Natural killer cell treated with Interleukin-12 subunit alpha and Interleukin-12 subunit beta and Interleukin-15 and Interleukin-18, amount 100 ng/mL, for 72 hours (primary cell): ENCODE measurements around the gene ADGRL3. TPM values are rescaled to one million over a fixed set of nuclear protein-coding genes. Genes with fewer than 3 reads are reported as not detected.
"Not testable (repeated sequence)": the region's sequence is repeated elsewhere in the genome, so short reads cannot be mapped to it uniquely, and the experiment has no call there.

Experiments
- ATAC-seq, 2 donors: fragments of 150-1000 bp; cut with Tn5 transposase in 1 of 2; sonication (Bioruptor Pico), chemical (Tn5 transposase) in 1 of 2; 2 replicates each; pipeline ENCODE4 v1.10.0; 2021
- DNase-seq: peaks from one replicate; pipeline ENCODE4 v3.0.0; 2022; ENCODE audit warnings: low spot score
- H3K27ac Mint-ChIP-seq, 2 donors: 1 replicate in 1 of 2; 2 replicates in 1 of 2; pipeline ENCODE4 v1.8.0; 2022; ENCODE audit warnings: mixed read lengths in 2 of 2, mild to moderate bottlenecking in 1 of 2, moderate library complexity in 1 of 2
- H3K27me3 Mint-ChIP-seq, 2 donors: 1 replicate in 1 of 2; 2 replicates in 1 of 2; pipeline ENCODE4 v1.8.0; 2022; ENCODE audit warnings: mixed read lengths in 2 of 2
- H3K36me3 Mint-ChIP-seq: one replicate; pipeline ENCODE4 v1.8.0; 2022; ENCODE audit warnings: mixed read lengths
- H3K4me1 Mint-ChIP-seq, 2 donors: 1 replicate in 1 of 2; 2 replicates in 1 of 2; pipeline ENCODE4 v1.8.0; 2022; ENCODE audit warnings: low read depth in 2 of 2, mixed read lengths in 2 of 2, mild to moderate bottlenecking in 1 of 2
- H3K4me3 Mint-ChIP-seq: one replicate; pipeline ENCODE4 v1.8.0; 2022; ENCODE audit warnings: mixed read lengths
- H3K9me3 Mint-ChIP-seq: 2 replicates; pipeline ENCODE4 v1.8.0; 2022; ENCODE audit warnings: mixed read lengths
- total RNA-seq, 2 donors: library from RNA; stranded (reverse); gene quantifications; one replicate each; pipeline ENCODE4 v1.2.3, GENCODE V29; 2022

Gene ADGRL3
- total RNA-seq, 2 donors from 2014 or later = not detected

DNA sequence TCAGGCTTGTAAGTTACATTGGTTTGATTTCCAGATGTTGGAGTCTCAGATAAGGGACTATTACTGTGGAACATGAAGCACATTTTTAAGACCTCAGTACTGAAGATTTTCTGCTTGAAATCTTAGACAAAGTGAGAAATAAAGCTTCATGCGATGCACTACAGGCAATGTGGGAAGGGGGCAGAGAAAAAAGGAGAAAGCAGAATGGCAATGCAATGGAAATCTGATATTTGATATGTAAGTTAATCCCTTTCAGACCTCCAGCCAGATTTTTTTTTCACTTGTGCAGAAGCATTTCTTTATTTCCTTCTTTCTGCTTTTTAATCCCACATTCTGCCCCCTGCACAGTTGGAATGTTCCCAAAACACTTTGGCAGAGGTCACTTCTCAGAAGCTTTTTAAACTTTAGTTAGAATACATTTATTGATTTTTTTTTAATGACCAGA lies 174.3 kb downstream of the ADGRL3 start:
- no peak overlapping the region for H3K27ac Mint-ChIP-seq
- no peaks in the 10 kb centered on the region for H3K27me3 Mint-ChIP-seq
- ATAC-seq (no peak), DNase-seq (no peak)
- no peak overlapping the region for H3K4me3 Mint-ChIP-seq
- peaks cover 4% of the 10 kb centered on the region for H3K36me3 Mint-ChIP-seq
- H3K4me1 Mint-ChIP-seq = no peaks in the 10 kb centered on the region
- peaks cover 16% of the 10 kb centered on the region for H3K9me3 Mint-ChIP-seq

DNA sequence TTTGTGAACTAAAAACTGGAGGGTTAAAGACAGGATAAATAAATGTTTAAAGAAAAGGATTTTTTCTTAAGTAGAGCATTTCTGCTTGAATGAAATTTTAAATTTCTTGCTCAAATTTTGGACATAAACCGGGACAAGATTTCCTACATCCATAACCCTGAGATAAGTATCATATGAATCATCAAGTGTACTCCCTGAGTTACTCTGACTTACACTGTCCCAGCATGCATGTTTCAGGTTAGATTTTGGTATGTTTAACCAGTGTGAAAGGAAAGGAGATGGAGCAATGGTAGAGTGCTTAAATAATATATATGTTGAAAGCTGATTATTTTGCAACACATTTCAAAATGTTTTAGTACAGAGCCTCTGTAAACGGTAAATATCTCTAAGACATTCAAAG lies 175.2 kb downstream of the ADGRL3 start:
- Mint-ChIP-seq H3K4me3 (no peak overlapping the region), H3K27ac (no peak overlapping the region), H3K36me3 (peaks cover 4% of the 10 kb centered on the region), H3K27me3 (no peaks in the 10 kb centered on the region), H3K9me3 (peaks cover 16% of the 10 kb centered on the region), H3K4me1 (no peaks in the 10 kb centered on the region)
- ATAC-seq (no peak), DNase-seq (no peak)

DNA sequence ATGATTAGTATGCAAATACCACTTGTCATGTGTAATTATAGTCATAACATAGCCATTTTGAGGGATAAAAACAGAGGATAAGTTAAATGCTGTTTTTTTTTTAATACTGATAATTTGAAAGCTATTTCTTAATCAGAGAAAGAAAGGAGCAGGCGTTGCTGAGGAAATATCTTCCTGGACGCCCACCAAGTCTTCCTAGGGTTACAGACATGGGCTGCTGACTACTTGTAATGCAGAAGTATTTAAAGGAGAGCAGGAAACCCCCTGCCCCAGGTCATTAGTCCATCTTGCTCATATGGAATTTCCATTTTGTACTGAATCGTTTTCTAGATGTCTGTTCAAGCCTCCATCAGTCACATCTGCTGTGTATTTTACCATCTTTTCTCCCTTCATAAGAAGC lies 176.2 kb downstream of the ADGRL3 start:
- no peaks in the 10 kb centered on the region for H3K4me1 Mint-ChIP-seq
- DNase-seq (no peak), ATAC-seq (no peak)
- H3K36me3 Mint-ChIP-seq = peaks cover 4% of the 10 kb centered on the region
- peaks cover 21% of the 10 kb centered on the region for H3K9me3 Mint-ChIP-seq
- H3K27ac Mint-ChIP-seq = no peak overlapping the region
- H3K27me3 Mint-ChIP-seq = no peaks in the 10 kb centered on the region
- H3K4me3 Mint-ChIP-seq = no peak overlapping the region

DNA sequence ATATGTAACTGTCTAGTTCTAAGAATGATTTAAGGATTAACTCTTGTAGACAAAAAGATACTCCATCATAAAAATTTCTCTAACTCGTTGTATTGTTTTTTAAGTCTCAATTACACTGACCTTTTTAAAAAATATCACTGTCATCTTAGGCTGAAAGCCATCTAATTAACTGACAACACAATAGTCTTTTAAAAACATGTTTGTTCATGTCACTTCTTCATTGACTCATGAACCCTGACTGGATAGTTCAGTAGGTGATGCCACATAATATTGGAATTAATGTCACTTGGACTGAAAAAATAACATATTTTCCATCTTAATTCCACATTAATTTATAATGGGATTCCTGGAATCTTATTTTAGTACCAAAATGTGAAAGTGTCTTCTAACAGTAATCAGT lies 179.3 kb downstream of the ADGRL3 start:
- Mint-ChIP-seq H3K36me3 (peaks cover 4% of the 10 kb centered on the region), H3K27ac (no peak overlapping the region), H3K4me1 (no peaks in the 10 kb centered on the region), H3K27me3 (no peaks in the 10 kb centered on the region), H3K9me3 (peaks cover 17% of the 10 kb centered on the region), H3K4me3 (no peak overlapping the region)
- ATAC-seq (no peak), DNase-seq (no peak)

DNA sequence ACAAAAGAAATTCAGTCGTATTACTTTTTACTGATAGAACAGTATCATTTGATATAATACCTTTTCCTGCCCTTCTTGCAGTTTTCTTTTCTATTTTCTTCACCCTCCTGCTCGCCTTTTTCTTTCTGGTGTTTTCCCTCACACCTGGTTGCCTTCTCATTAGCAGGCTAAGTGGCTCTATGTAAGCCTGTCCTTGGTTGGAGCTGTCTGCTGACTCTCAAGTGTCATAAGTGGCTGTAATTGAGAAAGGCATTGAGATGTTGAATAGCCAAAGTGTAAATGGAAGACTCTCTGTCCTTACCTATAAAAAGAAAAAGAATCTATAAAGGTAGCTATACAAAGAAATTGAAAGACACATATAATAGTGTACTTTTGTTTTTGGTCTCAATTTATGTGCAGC lies 180.7 kb downstream of the ADGRL3 start:
- ATAC-seq (no peak), DNase-seq (no peak)
- H3K9me3 Mint-ChIP-seq = peaks cover 21% of the 10 kb centered on the region
- H3K27me3 Mint-ChIP-seq = no peaks in the 10 kb centered on the region
- H3K4me1 Mint-ChIP-seq = no peaks in the 10 kb centered on the region
- peaks cover 4% of the 10 kb centered on the region for H3K36me3 Mint-ChIP-seq
- H3K4me3 Mint-ChIP-seq = no peak overlapping the region
- no peak overlapping the region for H3K27ac Mint-ChIP-seq

DNA sequence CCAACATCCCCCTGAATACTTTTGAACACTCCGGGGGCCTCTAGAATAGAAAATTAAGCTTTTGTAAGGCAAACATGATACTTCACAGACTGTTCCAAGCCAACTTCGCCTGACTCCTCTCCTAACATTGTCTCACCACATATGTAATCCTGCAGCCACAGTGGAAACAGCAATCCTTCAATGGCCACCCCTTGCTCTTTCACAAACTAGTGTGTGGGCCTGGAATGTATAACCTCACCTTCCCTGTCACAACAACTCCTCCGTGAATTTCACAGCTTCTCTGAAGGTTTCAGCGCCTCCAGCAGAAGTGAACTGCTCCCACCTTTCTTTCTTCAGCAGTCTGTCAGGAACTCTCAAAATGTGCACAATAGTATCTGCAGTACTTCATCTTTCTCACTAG lies 185.1 kb downstream of the ADGRL3 start:
- Mint-ChIP-seq H3K36me3 (no peaks in the 10 kb centered on the region), H3K9me3 (peaks cover 22% of the 10 kb centered on the region)

DNA sequence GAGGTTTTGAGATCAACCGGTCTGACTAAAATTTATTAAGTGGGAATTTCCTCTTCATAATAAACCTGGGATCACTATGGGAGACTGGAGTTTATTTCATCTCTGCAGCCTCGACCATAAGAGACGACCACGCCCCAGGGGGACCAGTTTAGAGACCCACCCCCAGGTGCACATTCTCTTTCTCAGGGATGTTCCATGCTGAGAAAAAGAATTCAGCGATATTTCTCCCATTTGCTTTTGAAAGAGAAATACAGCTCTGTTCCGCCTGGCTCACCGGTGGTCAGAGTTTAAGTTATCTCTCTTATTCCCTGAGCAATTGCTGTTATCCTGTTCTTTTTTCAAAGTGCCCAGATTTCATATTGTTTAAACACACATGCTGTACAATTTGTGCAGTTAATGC lies 187.2 kb downstream of the ADGRL3 start:
- ATAC-seq, DNase-seq, H3K4me3 Mint-ChIP-seq, H3K4me1 Mint-ChIP-seq, H3K36me3 Mint-ChIP-seq, H3K27me3 Mint-ChIP-seq, H3K27ac Mint-ChIP-seq: not testable (repeated sequence)
- peaks cover 15% of the 10 kb centered on the region for H3K9me3 Mint-ChIP-seq

More for the DNA sequence above, 185.1 kb downstream of the ADGRL3 start:
- H3K27me3 Mint-ChIP-seq = no peaks in the 10 kb centered on the region
- H3K27ac Mint-ChIP-seq = no peak overlapping the region
- DNase-seq (no peak), ATAC-seq (no peak)
- no peak overlapping the region for H3K4me3 Mint-ChIP-seq
- no peaks in the 10 kb centered on the region for H3K4me1 Mint-ChIP-seq

DNA sequence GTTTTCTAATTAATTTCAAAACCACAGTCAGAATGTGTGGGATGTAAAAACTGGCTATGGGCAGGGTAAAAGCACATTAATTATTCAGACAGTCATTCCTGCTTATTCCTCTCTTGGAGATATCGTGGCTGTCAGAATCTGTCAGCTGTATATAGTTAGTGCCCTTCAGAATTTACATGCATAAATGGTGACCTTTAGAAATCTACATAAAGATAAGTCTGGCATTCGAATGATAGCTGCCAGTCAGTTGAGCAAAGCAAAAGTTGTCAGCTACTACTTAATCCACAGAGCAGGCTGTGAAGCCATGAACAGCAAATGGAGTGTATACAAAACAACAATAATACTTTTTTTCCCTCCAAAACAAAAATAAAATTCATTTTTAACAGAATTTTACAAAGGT lies 189.5 kb downstream of the ADGRL3 start:
- Mint-ChIP-seq H3K36me3 (no peaks in the 10 kb centered on the region), H3K27me3 (no peaks in the 10 kb centered on the region), H3K9me3 (peaks cover 15% of the 10 kb centered on the region), H3K4me3 (no peak overlapping the region), H3K4me1 (no peaks in the 10 kb centered on the region), H3K27ac (no peak overlapping the region)
- no peak for ATAC-seq
- no peak for DNase-seq

DNA sequence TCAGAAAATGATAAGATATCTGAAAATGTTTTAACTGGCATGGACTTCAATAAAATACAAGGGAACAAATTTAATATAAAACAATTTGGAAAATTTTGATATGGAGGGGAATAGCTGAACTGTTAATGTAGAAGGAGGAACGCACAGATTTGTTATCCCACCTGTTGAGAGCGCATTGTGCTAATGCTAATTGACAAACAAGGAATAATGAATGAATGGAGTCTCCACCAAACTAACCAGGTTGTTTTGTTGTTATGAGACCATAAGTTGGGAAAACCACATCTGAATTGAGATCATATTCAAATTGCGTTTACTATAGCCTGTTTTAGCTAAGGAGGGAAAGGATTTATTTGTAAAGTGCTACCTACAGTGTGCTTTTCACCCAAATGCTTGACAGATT lies 195.6 kb downstream of the ADGRL3 start:
- ATAC-seq (no peak), DNase-seq (no peak)
- Mint-ChIP-seq H3K4me1 (no peaks in the 10 kb centered on the region), H3K9me3 (peaks cover 6% of the 10 kb centered on the region), H3K27me3 (no peaks in the 10 kb centered on the region), H3K36me3 (no peaks in the 10 kb centered on the region), H3K27ac (no peak overlapping the region), H3K4me3 (no peak overlapping the region)

DNA sequence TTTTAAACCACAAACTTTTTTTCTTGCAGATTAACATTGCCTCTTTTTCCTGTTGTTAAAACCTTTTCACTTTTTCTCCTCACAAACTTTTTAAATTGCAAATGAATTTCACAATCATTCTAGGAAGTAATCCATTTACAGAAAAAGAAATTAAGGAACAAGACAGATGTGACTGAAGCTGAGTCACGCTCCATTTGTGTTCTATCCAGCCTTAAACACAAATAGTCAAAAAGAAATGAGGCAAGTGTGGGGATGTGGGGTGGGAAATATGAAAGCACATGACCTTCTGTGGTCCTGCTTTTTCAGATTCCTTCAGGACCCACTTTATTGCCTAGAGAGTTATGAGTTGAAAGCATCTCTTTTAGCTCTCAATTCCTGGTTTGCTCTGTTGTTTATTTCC lies 197.0 kb downstream of the ADGRL3 start:
- no peaks in the 10 kb centered on the region for H3K27me3 Mint-ChIP-seq
- peaks cover 6% of the 10 kb centered on the region for H3K9me3 Mint-ChIP-seq
- DNase-seq (no peak), ATAC-seq (no peak)
- no peaks in the 10 kb centered on the region for H3K4me1 Mint-ChIP-seq
- no peaks in the 10 kb centered on the region for H3K36me3 Mint-ChIP-seq
- H3K4me3 Mint-ChIP-seq = no peak overlapping the region
- no peak overlapping the region for H3K27ac Mint-ChIP-seq

DNA sequence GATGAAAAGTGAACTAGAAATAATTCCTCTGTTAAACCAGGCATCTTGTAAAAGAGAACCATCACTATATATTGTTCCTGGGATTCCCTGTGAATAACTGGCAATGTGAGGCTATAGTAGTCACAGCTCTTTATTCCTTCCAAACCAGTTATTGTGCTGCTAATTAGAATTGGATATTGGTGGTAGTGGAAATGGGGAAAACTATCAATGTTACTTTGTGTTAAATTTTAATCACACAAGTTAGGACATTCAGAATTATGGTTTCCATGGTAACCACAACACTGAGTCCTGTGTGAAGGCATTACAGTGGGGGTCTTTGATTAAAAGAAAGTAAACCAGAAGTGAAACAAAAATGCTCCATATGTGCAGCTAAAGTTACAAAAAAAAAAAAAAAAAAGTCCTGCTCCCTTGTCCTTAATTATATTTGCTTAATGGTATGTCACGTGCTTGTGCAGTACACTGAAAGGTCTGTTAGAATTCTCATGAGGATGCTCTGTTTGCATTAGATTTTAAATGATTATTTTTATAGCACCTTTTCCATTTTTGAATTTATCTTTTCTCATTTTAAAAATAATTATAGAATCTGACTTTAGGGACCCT lies 200.4 kb downstream of the ADGRL3 start:
- Mint-ChIP-seq H3K27me3 (no peaks in the 10 kb centered on the region), H3K9me3 (peaks cover 6% of the 10 kb centered on the region), H3K36me3 (no peaks in the 10 kb centered on the region), H3K27ac (no peak overlapping the region), H3K4me3 (no peak overlapping the region), H3K4me1 (no peaks in the 10 kb centered on the region)
- DNase-seq (no peak), ATAC-seq (no peak)

DNA sequence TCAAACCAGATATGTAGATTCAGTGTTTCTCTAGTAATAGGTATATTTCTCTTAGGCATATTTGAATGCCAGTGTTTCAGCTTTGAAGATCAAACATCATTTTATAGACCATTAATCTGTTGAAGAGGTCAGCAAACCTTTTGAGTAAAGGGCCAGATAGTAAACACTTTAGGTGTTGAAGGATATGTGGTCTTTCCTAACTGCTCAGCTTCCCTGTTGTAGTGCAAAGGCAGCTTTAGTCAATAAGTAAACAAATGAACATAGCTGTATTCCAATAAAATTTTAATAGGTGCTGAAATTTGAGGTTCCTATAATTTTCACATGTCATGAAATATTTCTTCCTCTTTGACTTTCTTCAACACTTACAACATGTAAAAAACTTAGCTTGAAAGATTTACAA lies 201.6 kb downstream of the ADGRL3 start:
- Mint-ChIP-seq H3K27ac (no peak overlapping the region), H3K27me3 (no peaks in the 10 kb centered on the region), H3K36me3 (no peaks in the 10 kb centered on the region), H3K9me3 (peaks cover 6% of the 10 kb centered on the region), H3K4me1 (no peaks in the 10 kb centered on the region), H3K4me3 (no peak overlapping the region)
- DNase-seq (no peak), ATAC-seq (no peak)

DNA sequence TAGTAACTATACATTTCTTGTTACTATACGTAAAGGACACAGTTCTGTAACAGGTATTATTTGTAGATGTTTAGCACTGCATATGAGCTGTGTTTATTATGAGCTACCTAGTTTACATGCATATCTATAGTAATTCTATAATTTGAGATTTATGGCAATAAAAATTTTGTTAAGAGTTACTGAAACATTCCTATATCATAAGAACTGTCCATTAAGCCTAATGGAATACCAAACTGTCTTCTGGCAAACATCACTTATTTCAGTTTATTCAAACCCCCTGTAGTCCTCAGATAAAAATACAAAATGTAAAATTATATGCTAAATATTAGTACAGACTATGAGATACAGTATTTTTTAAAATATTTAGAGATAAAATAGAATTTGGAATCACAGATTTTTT lies 205.2 kb downstream of the ADGRL3 start:
- no peaks in the 10 kb centered on the region for H3K36me3 Mint-ChIP-seq
- no peak overlapping the region for H3K27ac Mint-ChIP-seq
- no peaks in the 10 kb centered on the region for H3K4me1 Mint-ChIP-seq
- ATAC-seq (no peak), DNase-seq (no peak)
- H3K27me3 Mint-ChIP-seq = no peaks in the 10 kb centered on the region
- H3K9me3 Mint-ChIP-seq = no peaks in the 10 kb centered on the region
- H3K4me3 Mint-ChIP-seq = no peak overlapping the region

DNA sequence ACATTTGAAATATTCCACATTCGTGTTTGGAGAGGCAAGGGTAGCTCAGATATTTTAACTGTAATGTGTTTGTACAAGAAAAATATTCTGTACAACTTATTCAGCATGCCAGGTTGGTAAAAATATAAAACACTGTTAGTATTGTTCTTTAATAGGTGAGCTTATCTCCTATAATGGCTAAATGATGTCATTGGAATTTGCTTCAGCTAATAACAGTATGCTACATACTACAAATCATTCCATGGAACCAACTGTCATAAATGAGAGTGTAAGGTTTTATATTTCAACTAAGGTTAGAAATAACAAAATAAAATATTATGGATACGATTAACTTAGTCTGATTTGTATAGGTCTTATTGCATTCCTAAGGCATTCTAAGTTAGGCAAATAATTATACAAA lies 206.6 kb downstream of the ADGRL3 start:
- ATAC-seq (no peak), DNase-seq (no peak)
- H3K36me3 Mint-ChIP-seq = no peaks in the 10 kb centered on the region
- no peaks in the 10 kb centered on the region for H3K27me3 Mint-ChIP-seq
- H3K27ac Mint-ChIP-seq = no peak overlapping the region
- no peak overlapping the region for H3K4me3 Mint-ChIP-seq
- H3K9me3 Mint-ChIP-seq = no peaks in the 10 kb centered on the region
- H3K4me1 Mint-ChIP-seq = no peaks in the 10 kb centered on the region
